ENCODE measurements around the gene EPS8L3.

GRCh38 chr1:109802136-109802900 is 38.6 kb upstream of the EPS8L3 start:
- no peak for TF ChIP-seq CTCF (IDR thresholded peaks at IDR 0.05; ENCODE audit: poor library complexity, severe bottlenecking)
- TF ChIP-seq TAF1 (IDR thresholded peaks at IDR 0.05; ENCODE audit: low read depth): no peak
- TF ChIP-seq RAD21 (conservative IDR thresholded peaks at IDR 0.05): no peak
- TF ChIP-seq EZH2 (IDR thresholded peaks at IDR 0.05; ENCODE audit: borderline replicate concordance, insufficient read depth, low read length, poor library complexity, severe bottlenecking): no peak

Data from neural cell (in vitro differentiated cells).